Kidney tubule cell (primary cell): ENCODE measurements around the gene C1orf56.

Experiments used
- DNase-seq: peaks from one replicate; pipeline ENCODE4 v3.0.0-alpha.2; 2018; ENCODE audit warnings: low spot score

Gene C1orf56

DNA sequence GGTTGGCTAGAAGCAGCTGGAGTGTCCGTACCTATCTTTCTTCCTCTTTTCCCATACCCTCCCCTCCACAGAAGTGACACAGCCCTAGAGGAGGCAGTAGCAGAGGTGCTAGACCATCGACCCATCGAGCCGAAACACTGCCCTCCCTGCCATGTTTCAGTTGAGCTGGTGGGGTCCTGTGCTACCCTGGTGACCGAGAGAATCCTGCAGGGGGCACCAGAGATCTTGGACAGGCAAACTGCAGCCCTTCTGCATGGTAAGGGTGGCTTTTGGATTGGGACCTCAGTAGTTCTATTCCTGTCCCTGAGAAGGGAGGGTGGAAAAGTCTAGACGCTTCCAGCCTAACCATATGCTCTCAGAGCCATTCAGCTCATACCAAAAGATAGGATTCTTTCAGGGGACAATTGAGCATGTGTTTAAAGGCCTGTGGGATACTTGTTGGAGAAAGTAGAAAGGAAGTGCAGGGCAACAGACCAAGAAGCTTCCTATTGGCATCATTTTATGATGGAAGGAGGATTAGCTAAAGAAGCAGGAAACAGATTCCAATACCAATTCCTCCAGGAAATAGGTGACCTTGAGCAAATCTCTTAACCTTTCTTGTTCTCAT, 22.9 kb upstream of the C1orf56 start:
- peak; percentile 70 for DNase-seq

DNA sequence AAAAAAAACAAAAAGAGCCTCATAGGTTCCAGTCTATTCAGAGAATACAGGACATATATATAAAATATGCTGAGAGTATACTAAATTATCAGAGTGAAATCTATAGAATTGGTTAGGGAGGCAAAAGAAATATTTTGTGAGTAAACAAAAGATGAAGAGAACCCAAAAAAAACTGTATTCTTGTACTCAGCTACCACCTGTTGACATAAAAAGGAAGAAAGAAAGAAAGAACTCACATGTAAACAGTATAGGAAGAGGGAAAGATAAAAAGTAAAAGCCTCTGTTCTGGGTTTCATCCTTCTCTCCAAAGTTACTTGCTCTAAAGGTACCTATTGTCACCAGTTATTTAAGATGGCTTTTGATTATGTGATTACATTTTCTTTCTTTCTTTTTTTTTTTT, 21.1 kb upstream of the C1orf56 start:
- DNase-seq, result no peak

DNA sequence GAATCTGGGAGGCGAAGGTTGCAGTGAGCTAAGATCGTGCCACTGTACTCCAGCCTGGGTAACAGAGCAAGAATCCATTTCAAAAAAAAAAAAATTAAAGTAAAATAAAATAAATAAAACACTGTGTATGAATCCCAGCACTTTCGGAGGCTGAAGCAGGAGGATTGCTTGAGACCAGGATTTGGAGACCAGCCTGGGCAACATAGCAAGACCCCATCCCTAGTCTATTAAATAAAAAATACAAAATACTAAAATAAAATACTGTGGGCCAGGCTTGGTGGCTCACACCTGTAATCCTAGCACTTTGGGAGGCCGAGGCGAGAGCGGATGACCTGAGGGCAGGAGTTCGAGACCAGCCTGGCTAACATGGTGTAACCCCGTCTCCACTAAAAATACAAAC, 15.4 kb upstream of the C1orf56 start:
- DNase-seq, result no peak

DNA sequence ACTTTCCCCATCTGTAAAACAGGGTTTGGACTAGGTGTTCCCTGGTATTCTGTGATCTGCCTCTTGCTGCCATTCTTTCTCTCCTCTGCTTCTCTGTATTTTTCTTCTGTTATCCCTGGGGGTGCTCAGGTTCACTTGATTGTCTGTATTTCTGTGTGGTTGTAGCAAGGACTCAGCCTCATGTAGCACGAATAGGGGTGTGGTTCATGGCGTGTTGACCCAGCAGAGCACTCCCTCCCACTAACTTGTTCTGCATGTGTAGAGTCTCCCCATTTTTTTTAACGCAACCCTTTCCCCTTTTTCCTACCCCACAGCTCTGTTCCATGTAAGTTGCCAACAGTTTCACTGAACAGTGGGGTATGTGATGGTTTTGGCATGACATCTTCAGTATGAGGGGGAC, 12.4 kb upstream of the C1orf56 start:
- DNase-seq, result no peak

DNA sequence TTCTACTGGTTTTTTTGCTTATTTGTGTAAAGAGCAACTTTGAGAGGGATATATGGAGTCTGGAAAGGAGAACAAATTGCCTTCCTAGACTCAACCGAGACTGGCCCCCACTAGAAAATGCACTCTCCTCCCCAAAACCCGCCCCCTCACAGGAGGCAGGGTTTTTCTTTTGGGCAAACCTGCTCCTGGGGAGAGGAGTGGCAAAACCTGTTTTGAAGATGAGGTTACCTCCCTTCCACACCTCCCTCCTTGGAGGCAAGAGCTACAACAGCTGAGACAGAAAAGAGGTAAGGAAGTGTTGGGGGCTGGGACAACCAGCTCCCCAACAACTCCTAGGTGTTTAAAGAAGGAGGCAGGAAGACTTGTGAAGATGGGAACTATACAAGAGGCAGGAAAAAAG, 11.2 kb upstream of the C1orf56 start, which contains the start of gene BNIPL:
TSS of gene BNIPL (plus strand) at position 231 of the 400 bp plus-strand sequence. CDS start at position 371, 140 bp downstream.
- DNase-seq, result no peak

DNA sequence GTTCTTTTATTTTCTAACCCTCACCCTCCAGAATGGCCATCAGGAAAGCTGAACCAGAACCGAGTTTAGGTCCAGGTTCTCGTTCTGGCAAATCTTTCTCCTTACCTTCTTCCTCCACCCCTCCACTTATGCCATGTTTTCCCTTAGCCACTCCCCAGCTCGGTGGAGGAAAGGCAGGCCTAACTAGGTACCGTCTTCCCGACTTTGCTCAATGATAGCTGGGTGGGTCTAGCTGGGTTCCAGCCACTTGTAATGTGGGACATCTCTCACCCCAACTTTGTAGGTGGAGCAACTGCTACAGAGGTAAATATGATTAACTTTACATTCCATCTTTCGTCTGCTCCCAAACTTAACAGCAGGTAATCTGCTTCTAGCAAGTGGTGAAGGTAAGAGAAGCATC, 10.5 kb upstream of the C1orf56 start:
- DNase-seq, result no peak

DNA sequence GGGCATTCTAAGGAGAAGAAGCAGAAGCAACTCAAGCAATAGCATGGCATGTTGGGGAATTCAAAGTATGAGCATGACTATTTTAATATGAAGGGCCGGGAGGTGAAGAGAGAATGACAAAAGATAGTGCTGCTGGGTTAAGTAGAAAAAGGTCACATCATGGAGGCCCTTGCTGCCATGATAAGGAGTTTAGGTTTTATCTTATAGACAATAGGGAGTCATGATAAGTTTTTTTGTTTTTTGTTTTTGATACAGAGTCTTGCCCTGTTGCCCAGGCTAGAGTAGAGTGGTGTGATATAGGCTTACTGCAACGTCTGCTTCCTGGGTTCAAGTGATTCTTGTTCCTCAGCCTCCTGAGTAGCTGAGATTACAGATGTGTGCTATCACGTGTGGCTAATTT, 8.0 kb upstream of the C1orf56 start:
- no peak for DNase-seq

DNA sequence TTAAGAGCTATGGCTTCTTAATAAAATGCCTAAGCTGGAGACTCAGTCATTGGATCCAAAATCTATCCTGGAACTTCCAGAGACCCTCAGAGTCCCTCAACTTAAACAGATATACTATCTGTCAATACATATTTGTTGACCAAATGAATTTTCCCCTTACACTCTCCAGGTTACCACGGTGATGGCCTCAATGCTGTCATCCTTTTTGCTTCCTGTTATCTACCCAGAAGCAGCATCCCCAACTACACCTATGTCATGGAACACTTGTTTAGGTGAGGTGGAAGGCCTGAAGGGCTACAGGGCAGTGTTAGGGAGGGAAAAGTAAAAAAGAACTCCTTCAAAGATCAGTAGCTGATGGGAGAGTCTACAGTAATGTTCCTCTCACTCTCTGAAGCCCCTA, 4.4 kb upstream of the C1orf56 start:
- no peak for DNase-seq

DNA sequence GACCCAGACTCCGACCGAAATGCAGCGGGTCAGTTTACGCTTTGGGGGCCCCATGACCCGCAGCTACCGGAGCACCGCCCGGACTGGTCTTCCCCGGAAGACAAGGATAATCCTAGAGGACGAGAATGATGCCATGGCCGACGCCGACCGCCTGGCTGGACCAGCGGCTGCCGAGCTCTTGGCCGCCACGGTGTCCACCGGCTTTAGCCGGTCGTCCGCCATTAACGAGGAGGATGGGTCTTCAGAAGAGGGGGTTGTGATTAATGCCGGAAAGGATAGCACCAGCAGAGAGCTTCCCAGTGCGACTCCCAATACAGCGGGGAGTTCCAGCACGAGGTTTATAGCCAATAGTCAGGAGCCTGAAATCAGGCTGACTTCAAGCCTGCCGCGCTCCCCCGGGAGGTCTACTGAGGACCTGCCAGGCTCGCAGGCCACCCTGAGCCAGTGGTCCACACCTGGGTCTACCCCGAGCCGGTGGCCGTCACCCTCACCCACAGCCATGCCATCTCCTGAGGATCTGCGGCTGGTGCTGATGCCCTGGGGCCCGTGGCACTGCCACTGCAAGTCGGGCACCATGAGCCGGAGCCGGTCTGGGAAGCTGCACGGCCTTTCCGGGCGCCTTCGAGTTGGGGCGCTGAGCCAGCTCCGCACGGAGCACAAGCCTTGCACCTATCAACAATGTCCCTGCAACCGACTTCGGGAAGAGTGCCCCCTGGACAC, 534 bp downstream of the C1orf56 start:
- DNase-seq, result peak; percentile 74

DNA sequence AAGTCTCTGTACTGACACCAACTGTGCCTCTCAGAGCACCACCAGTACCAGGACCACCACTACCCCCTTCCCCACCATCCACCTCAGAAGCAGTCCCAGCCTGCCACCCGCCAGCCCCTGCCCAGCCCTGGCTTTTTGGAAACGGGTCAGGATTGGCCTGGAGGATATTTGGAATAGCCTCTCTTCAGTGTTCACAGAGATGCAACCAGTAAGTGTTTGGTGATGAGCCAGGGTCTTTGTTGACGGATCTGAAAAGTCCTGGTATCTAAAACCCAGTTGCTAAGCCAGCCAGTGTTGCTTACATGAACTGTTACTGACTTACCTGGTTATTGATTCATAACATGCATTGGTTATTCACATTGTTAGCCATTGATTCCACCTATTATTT, 1.1 kb downstream of the C1orf56 start:
- DNase-seq, result no peak

DNA sequence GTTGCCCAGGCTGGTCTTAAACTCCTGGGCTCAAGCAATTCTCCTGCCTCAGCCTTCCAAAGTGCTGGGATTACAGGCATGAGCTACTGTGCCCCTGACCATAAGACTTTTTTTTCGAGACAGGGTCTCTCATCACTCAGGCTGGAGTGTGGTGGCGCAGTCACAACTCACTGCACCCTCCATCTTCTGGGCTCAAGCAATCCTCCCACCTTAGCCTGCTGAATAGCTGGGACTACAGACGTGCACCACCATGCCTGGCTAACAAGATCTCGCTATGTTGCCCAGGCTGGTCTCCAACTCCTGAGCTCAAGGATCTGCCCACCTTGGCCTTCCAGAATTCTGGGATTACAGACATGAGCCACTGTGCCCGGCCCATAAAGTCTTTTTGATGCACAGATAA, 1.9 kb downstream of the C1orf56 start:
- DNase-seq, result no peak

DNA sequence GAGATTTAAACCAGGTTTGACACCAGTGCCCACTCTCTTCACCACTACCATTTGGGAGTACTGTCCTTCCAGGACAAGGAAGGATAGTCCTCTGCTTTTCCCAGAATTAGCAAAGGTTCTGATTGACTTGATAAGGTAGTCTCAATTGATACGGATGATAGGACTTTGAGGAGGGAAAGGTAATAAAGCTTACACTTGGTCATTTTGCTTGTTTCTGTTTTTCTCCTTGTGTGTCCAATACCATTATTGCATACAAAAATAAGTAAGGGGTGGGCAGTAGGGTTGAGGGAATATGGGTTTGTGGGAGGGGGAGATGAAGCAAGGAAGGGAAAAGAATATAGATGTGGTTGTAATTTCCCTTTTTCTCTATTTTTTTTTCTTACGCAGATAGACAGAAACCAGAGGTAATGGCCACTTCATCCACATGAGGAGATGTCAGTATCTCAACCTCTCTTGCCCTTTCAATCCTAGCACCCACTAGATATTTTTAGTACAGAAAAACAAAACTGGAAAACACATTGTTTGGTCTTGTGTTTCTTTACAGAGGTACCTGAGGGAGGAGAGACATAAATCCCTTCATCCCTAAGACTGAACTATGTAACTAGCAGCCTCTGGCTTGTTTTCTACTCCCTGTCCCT, 2.6 kb downstream of the C1orf56 start:
- no peak for DNase-seq

DNA sequence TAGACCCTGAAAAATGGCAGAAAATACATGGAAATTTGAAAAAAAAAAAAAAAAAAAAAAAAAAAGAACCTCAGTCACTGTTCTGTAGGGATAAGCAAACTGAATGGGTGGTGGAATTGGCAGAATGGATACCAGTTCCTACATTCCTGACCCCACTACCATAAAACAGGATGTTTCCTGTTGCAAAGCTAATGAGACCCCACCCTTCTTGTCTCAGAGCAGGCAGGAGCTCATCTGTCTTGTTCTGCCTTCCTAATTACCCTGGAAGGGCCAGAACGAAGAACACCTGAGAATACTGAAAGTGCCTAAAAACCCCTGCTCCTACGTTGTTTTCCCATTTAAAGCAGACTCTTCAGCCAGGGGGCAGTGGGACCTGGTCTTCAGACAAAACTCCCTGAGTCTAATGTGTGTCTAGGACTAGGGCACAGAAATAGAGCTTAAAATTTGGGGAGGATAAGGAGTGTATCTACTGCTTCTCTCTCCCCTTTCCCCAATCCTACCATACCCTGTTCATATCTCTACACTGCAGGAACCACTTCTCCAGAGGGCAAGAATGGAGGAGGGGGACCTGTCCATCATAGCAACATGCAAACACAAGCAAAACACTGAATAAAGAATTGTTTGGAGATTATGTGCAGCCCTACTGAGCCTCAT, 3.9 kb downstream of the C1orf56 start:
- DNase-seq, result no peak

DNA sequence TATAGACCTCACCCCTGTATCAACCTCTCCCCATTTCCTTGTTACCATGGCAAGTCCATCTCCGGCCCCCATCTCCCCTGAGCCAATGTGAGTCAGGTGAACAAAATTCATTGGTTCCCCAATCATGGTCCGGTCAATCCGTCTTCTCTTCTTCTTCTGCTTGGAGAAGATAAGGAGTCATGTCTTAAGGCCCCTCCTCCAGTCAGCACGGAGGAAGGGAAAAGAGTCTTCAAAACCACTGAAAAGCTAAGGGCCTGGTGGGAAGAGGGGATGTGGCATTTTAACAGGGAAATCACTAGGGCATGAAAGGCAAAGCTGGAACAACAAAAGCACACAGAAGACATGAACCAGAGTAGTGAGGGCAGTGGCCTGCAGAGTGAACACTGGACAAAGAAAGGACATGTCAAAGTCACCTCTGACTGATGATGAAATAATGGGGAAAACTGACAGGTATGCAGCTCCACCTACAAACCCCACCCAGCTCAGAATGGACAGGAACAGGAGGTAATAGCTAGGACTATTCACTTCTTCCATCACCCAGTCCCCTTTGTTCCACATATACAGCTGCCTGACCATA, 7.5 kb downstream of the C1orf56 start:
- DNase-seq, result no peak

DNA sequence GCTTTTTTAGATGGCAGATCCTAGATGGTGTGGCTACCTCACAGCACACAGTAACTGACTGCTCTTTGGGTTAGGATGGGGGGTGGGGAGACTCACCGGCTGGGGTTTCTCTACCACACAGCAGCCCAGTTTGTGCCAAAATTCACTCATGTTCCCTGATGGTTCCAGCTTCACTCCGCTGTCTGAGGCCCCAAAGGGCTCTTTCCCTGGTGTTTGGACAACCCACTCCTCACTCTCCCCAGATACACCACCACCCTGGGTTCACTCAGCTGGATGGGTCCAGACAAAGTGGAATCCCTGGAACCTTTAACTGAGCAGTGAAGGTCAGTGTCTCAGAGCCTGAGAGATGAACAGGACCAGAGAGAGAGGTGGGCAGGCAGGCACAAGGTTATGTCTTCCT, 8.0 kb downstream of the C1orf56 start:
- no peak for DNase-seq

DNA sequence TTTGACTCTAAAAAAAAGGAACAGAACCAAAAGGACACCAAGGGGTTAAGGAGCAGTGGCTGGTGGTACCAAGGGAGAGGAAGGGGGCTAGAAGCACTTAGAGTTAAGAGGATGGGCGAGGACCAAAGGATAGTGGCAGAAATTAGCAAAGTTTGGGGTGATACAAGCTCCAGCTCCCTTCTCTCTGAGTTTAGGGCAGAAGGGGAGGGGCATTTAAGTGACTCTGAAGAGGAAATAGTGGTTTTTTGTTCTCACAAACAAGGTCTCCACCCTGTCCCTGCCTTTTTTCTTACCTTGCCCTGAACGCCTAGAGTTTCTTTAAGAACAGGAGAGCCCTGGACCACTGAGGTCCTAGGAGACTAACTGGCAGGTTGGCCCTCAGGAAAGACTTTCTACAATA, 8.6 kb downstream of the C1orf56 start:
- DNase-seq, result no peak

DNA sequence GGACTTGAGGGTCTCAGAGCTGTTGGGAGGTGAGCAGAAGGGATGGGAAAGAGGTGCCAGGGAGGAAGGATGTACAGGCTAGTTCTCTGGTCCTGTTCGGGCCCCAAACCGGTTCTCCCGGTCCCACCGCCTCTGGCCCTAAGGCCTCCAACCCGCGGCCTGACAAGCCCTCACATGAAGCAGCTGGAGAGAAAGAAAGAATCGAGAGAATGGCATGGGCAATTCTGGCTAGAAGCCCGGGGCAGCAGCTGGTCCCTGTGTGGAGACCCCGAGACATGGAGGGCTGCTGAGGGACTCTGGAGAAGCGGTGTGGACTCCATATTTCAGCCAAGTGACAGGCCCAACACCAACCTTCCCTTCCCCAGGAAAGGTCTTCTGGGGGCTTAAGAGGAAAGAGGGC, 11.1 kb downstream of the C1orf56 start:
- DNase-seq, result no peak

DNA sequence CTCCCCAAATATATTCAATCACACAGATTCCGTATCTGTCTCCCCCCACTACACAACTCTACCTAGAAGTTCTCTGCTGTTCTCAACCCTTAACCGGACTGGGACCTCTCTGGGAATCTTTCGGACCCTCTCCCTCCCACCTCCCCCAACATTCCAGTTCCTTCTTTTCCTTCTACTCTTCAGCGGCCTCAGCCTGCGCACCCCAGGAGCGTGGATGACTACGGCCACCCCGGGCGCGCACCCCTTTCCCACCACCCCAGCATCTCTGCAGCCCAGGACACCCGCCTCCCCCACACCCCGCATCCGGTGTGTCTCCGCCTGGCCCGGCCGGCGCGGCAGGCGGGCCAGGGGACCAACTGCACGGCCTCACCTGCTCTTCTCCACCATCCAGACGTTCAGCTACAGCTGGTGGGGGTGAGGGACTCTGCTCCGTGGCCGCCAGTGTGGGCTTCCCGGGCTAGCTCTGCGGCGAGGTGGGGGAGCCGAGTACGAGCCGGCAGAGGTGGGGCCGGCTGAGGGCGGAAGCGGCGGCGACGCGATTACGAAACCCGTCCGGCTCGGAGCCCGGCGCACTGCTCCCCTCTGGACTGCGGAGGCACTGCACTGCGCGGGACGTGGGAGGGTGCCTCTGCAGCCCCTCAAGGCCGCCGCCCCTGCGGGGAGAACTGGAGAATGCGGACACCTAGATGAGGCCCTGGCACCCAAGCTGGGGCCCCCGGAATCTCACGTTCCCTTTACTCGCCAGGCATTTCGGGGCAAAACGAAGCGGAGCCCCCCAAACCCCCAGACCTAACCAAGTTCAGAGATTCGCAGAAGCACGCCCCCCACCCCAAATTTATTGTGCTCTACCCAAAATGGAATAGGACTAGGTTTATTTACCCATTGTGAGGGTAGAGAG, 11.8 kb downstream of the C1orf56 start, which contains the start of gene CDC42SE1:
TSS of gene CDC42SE1 (minus strand) at position 514 of the 898 bp plus-strand sequence. CDS start 3,892 bp downstream, outside the sequence.
- DNase-seq, result peak; percentile 86

DNA sequence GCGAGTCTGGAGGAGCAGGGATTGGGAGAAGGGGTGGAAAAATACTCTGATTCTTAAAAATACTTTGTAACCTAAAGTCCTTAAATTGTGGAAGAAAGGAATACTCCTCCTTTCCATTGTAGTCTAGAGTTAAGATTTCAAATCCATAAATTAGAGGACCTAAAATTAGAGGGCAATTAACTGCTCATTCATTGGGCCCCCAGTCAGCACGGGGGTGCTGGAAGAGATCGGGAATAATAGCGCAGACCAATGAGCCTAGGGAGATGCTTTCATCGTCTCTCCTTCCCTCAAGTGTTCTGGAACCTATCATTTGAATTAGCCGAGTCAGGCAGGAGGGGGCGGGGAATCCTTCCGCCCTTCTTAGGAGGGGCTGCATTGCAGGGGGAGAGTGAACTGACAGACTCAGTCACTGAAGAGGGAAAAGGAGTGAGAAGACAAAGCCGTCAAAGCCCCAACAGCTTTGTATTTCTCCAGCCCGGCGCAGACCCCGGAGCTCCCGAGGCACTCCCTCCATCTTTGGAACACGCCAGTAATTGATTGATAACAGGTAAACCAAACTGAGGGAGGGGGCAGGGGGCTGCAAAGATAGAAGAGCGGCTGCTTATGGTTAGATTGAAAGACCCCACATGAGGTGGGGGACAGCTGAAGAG, 12.6 kb downstream of the C1orf56 start, which contains the start of gene MLLT11:
TSS of gene MLLT11 (plus strand) at position 391 of the 650 bp plus-strand sequence. CDS start 6,828 bp downstream, outside the sequence.
- DNase-seq, result peak; percentile 44

DNA sequence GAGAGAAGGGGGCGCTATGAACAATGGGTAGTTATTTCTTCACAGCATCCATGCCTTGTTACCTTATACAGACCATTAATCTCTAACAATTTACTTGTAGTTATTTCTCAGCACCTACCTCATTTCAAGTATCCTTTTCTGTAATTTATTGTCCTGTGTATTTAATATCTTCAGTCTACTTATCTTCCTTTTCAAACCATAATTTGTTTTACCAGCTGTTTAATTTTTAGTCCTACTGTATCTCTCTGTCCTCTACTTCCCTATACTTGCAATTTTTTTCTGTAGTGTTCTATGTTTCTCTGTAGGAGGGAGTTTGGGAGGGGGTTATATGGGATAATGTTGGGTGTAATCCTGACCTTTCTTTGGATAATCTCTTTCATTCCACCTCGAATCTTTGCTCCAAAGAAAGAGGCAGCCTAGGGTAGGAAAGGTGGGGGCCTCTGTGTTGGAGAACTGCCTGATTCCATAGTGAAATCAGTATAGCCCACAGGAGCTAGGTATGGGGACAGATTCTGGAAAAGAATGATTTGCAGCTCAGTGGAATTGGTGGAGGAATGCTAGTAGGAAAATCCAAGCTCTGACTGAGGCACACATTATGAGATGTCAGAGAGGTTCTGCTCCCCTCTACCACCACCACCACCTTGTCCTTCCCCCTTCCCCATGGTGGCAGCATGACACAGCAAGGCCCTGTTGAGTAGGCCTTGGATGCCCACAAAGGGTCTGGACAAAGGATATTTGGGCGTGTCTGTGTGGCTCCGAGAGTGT, 13.3 kb downstream of the C1orf56 start:
- DNase-seq, result no peak
